CD4-positive, CD25-positive, alpha-beta regulatory T cell (primary cell): Measurements from ENCODE around the gene AIRE. TPM values are rescaled to one million over a fixed set of nuclear protein-coding genes. Genes with fewer than 3 reads are reported as not detected.

Experiments used
- ATAC-seq, 2 donors: fragments of 150-1000 bp; cut with Tn5 transposase; one replicate each; pipeline ENCODE4 v1.10.0; 2021; ENCODE audit warnings: low read depth in 2 of 2, moderate number of reproducible peaks in 2 of 2, moderate library complexity in 1 of 2
- DNase-seq, 3 donors: peaks; one replicate each; pipeline versions ENCODE4 v3.0.0 to v3.0.0-alpha.2; 2012 to 2022; ENCODE audit warnings: mixed read lengths in 1 of 3
- H3K27ac ChIP-seq: one replicate; pipeline ENCODE4 v1.7.0; 2013; ENCODE audit warnings: mild to moderate bottlenecking, low read length; ENCODE audit not compliant: insufficient read depth, poor library complexity, severe bottlenecking
- H3K27me3 ChIP-seq: one replicate; pipeline ENCODE4 v1.7.0; 2013; ENCODE audit warnings: low read length; ENCODE audit not compliant: control insufficient read depth, insufficient read depth
- H3K36me3 ChIP-seq: one replicate; pipeline ENCODE4 v1.7.0; 2013; ENCODE audit warnings: mild to moderate bottlenecking, low read length, moderate library complexity; ENCODE audit not compliant: control insufficient read depth, insufficient read depth
- H3K4me1 ChIP-seq: 2 replicates; pipeline ENCODE4 v1.7.0; 2013; ENCODE audit warnings: mild to moderate bottlenecking, low read length; ENCODE audit not compliant: insufficient read depth, control insufficient read depth, poor library complexity, severe bottlenecking
- H3K4me3 ChIP-seq: one replicate; pipeline ENCODE4 v1.7.0; 2013; ENCODE audit warnings: low read depth, mild to moderate bottlenecking, low read length, moderate library complexity
- H3K9me3 ChIP-seq, 2 experiments: 1 replicate in 1 of 2; 2 replicates in 1 of 2; pipeline ENCODE4 v1.7.0; 2013; ENCODE audit warnings: low read length in 2 of 2, mild to moderate bottlenecking in 1 of 2, moderate library complexity in 1 of 2; ENCODE audit not compliant: control insufficient read depth in 2 of 2
- H3K27ac Mint-ChIP-seq, 3 donors: one replicate each; pipeline ENCODE4 v1.8.0; 2020 to 2022; ENCODE audit warnings: mild to moderate bottlenecking in 3 of 3, mixed read lengths in 3 of 3, moderate library complexity in 2 of 3
- H3K27me3 Mint-ChIP-seq: one replicate; pipeline ENCODE4 v1.8.0; 2022; ENCODE audit warnings: mild to moderate bottlenecking, mixed read lengths
- H3K36me3 Mint-ChIP-seq: one replicate; pipeline ENCODE4 v1.8.0; 2020; ENCODE audit warnings: mixed read lengths
- H3K4me1 Mint-ChIP-seq, 4 donors: one replicate each; pipeline ENCODE4 v1.8.0; 2020 to 2022; ENCODE audit warnings: mixed read lengths in 4 of 4, mild to moderate bottlenecking in 1 of 4
- H3K4me3 Mint-ChIP-seq, 4 donors: one replicate each; pipeline ENCODE4 v1.8.0; 2020 to 2022; ENCODE audit warnings: mild to moderate bottlenecking in 4 of 4, mixed read lengths in 4 of 4, moderate library complexity in 3 of 4
- H3K9me3 Mint-ChIP-seq, 7 donors: one replicate each; pipeline ENCODE4 v1.8.0; 2020 to 2022; ENCODE audit warnings: mixed read lengths in 7 of 7, mild to moderate bottlenecking in 3 of 7, moderate library complexity in 2 of 7
- polyA plus RNA-seq, 4 donors: library from polyadenylated mRNA; unstranded; fragments of 300-500 nt; fragmentation: Illumina TruSeq; gene quantifications; one replicate each; pipeline ENCODE4 v1.2.3, GENCODE V29; 2021
- total RNA-seq: library from RNA; stranded (reverse); gene quantifications from one replicate; pipeline ENCODE4 v1.2.3, GENCODE V29; 2022

AIRE gene
- total and polyA plus RNA-seq, 5 donors from 2014 or later, result 0.07 to 2.0 (median 0.39) TPM

DNA sequence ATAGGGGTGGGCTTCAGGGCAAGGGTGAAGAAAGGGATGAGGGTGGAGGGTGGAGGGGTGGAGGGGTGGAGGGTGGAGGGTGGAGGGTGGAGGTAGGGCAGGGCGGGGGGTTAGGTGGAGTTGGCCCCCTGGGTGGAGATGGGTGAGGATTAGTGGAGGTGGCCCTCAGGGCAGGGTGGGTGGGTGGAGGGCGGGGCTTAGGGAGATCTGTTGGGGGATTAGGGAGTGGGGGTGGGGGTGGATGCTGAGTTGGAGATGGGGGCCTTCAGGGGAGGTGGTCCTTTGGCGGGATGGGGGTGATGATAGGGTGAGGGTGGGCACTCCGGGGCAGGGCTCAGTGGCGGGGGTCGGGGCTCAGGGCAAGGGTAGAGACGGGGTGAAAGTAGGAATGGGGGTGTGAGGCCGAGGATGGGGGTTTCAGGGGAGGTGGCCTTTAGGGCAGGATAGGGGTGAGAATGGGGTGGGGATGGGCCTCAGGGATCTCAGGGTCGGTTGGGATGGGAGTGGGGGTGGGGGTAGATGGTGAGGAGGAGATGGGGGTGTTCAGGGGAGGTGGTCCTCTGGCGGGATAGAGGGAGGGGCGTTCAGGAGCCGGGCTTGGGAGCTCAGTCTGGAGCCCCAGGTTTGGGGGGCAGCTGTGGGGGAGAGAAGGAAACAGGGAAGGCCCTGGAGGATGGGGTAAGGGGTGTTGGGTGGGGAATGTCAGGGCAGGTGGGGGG is 23.2 kb upstream of the AIRE start:
- no peak overlapping the region for H3K4me3 Mint-ChIP-seq
- no peaks in the 10 kb centered on the region for H3K4me1 Mint-ChIP-seq
- ATAC-seq (no peak), DNase-seq (no peak)
- Histone ChIP-seq H3K36me3 (no peaks in the 10 kb centered on the region), H3K27me3 (no peaks in the 10 kb centered on the region), H3K4me1 (no peaks in the 10 kb centered on the region), H3K4me3 (no peak overlapping the region), H3K27ac (no peak overlapping the region), H3K9me3 (no peaks in the 10 kb centered on the region)
- no peaks in the 10 kb centered on the region for H3K36me3 Mint-ChIP-seq
- no peaks in the 10 kb centered on the region for H3K27me3 Mint-ChIP-seq
- H3K27ac Mint-ChIP-seq, result no peak overlapping the region
- no peaks in the 10 kb centered on the region for H3K9me3 Mint-ChIP-seq

DNA sequence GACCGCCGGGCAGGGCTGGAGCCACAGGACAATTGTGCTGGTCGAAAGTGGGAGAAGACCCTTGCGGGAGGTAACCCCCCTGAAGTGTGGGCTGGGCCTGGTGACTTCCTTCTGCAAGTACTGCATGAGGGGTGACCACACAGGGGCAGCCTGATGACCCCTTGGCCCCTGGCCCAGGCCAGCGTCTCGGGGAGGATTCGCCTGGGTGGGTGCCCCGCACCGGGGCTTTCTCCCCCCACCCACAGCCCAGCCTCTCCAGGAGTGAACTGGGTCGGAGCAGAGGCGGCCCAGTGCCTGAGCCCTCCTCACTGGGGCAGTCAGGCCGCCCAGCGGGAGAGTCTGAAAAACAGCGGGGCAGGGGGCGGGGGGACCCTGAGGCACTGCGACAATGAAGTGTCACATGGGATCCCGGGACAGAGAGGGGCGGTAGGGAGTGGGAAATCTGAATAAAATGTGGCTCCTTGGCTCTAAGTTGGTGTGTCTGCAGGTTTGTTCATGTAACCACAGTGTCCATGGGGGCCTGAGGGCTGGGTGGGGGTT is 22.4 kb upstream of the AIRE start:
- no peaks in the 10 kb centered on the region for H3K4me1 ChIP-seq
- H3K9me3 ChIP-seq, result no peaks in the 10 kb centered on the region
- ATAC-seq, result no peak
- Mint-ChIP-seq H3K9me3 (no peaks in the 10 kb centered on the region), H3K27me3 (no peaks in the 10 kb centered on the region), H3K4me1 (peaks cover 0 to 2% (median 0%) of the 10 kb centered on the region in 4 donors), H3K27ac (no peak overlapping the region), H3K36me3 (no peaks in the 10 kb centered on the region), H3K4me3 (no peak overlapping the region)
- no peak overlapping the region for H3K27ac ChIP-seq
- no peak for DNase-seq
- H3K4me3 ChIP-seq, result no peak overlapping the region
- no peaks in the 10 kb centered on the region for H3K27me3 ChIP-seq
- H3K36me3 ChIP-seq, result no peaks in the 10 kb centered on the region

DNA sequence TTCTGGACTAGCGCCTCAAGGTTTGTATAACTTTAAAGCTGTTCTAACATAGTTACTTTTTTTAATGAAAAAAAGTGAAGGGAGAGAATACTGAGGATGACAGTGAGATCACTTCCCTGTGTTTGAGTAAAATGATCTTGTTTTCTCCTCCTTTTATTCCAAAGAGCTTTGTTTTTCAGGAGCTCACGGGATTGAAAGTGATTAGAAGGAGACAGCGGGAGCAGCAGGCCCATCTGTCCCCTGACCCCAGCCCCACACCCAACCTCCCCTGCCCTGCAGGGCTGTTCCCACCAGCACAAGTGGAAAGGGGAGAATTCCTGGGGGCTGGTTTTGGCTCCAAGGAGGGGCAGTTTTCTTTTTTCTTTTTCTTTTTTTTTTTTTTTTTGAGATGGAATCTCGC is 21.9 kb upstream of the AIRE start:
- Histone ChIP-seq H3K36me3 (no peaks in the 10 kb centered on the region), H3K9me3 (no peaks in the 10 kb centered on the region), H3K4me1 (no peaks in the 10 kb centered on the region), H3K27me3 (no peaks in the 10 kb centered on the region), H3K27ac (no peak overlapping the region), H3K4me3 (no peak overlapping the region)
- no peak overlapping the region for H3K27ac Mint-ChIP-seq
- no peak for ATAC-seq
- peaks cover 0 to 5% (median 0%) of the 10 kb centered on the region in 4 donors for H3K4me1 Mint-ChIP-seq
- DNase-seq, result no peak
- no peaks in the 10 kb centered on the region for H3K36me3 Mint-ChIP-seq
- no peaks in the 10 kb centered on the region for H3K9me3 Mint-ChIP-seq
- no peak overlapping the region for H3K4me3 Mint-ChIP-seq
- no peaks in the 10 kb centered on the region for H3K27me3 Mint-ChIP-seq

DNA sequence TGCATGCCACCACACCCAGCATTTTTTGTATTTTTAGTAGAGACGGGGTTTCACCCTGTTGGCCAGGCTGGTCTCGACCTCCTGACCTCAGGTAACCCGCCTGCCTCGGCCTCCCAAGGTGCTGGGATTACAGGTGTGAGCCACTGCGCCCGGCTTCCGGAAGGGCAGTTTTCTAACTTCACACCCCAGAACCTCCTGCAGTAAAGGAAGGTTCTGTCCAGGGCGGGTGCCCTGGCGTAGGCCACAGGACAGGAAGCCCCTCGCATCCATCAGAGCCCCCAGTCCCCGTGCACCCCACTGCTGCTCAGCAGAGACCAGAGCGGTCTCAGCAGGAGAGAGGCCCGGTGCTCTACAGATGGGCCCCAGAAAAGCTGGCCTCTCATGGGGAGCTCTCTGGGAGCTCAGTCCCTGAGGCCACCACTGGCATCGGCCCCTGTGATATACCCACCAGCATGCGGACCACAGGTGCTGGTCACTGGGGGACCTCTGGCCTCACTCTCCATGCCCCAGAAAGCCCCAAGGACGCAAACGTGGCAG is 19.9 kb upstream of the AIRE start:
- no peak overlapping the region for H3K4me3 ChIP-seq

DNA sequence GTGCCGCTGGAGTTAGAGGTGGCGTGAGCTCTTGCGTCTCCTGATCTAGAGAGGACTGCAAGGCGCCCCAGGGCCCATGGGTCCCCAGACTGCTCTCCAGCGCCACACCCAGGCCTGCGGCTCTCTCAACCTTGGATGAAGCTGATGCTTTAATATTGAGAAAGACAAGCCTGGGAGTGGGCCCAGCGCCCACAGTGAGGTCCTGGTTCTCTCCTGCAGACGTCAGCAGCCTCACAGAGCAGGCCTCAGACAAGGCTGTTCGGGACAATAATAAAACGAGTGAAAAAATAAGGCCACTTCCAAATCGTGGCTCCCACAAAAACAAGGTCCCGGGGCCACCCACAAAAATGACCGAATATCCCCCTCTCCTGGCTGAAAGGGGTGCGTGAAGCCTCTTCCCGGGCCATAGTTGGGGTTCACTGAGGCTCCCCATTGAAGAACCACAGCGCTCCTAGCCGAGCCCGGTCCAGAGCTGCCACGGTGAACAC is 18.0 kb upstream of the AIRE start:
- Histone ChIP-seq H3K4me3 (no peak overlapping the region), H3K4me1 (no peaks in the 10 kb centered on the region), H3K9me3 (no peaks in the 10 kb centered on the region), H3K36me3 (no peaks in the 10 kb centered on the region), H3K27me3 (no peaks in the 10 kb centered on the region), H3K27ac (no peak overlapping the region)
- H3K4me3 Mint-ChIP-seq, result no peak overlapping the region
- peak; percentile 50 to 52 for ATAC-seq
- DNase-seq, result peak in 2 of 3 donors; percentile 26 to 33
- H3K27me3 Mint-ChIP-seq, result no peaks in the 10 kb centered on the region
- H3K36me3 Mint-ChIP-seq, result no peaks in the 10 kb centered on the region
- H3K9me3 Mint-ChIP-seq, result no peaks in the 10 kb centered on the region
- H3K4me1 Mint-ChIP-seq, result peaks cover 0 to 5% (median 0%) of the 10 kb centered on the region in 4 donors
- peak overlapping the region in 1 of 3 donors; percentile 4 for H3K27ac Mint-ChIP-seq

More for the DNA sequence above, 19.9 kb upstream of the AIRE start:
- ATAC-seq, result no peak
- Mint-ChIP-seq H3K4me3 (no peak overlapping the region), H3K27me3 (no peaks in the 10 kb centered on the region), H3K9me3 (no peaks in the 10 kb centered on the region), H3K27ac (no peak overlapping the region), H3K36me3 (no peaks in the 10 kb centered on the region), H3K4me1 (peaks cover 0 to 5% (median 0%) of the 10 kb centered on the region in 4 donors)
- no peaks in the 10 kb centered on the region for H3K36me3 ChIP-seq
- H3K4me1 ChIP-seq, result no peaks in the 10 kb centered on the region
- DNase-seq, result no peak
- H3K27ac ChIP-seq, result no peak overlapping the region
- H3K27me3 ChIP-seq, result no peaks in the 10 kb centered on the region
- no peaks in the 10 kb centered on the region for H3K9me3 ChIP-seq

DNA sequence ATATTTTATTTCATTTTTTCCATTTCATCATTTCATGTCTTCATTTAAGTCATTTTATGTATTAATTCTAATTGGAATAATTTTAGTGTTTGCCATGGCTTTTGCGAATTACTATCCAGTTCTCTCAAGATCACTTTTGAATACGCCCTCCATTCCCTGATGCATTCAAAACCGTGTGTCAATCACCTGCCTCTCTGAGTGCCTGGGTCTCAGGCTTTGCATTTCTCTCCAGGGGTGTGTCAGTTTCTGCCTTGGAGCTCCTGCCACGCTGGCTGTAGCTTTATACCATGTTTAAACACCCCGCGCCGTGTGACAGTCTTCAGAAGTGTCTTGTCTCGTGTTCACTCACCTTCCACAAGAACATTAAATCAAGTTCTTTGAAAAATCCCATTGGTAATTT is 16.6 kb upstream of the AIRE start:
- Histone ChIP-seq H3K4me1 (no peaks in the 10 kb centered on the region), H3K27ac (no peak overlapping the region), H3K27me3 (no peaks in the 10 kb centered on the region), H3K4me3 (no peak overlapping the region), H3K36me3 (no peaks in the 10 kb centered on the region), H3K9me3 (no peaks in the 10 kb centered on the region)
- no peak for ATAC-seq
- Mint-ChIP-seq H3K27ac (peak overlapping the region in 1 of 3 donors; percentile 4), H3K36me3 (no peaks in the 10 kb centered on the region), H3K9me3 (no peaks in the 10 kb centered on the region), H3K27me3 (no peaks in the 10 kb centered on the region), H3K4me1 (peaks cover 0 to 5% (median 0%) of the 10 kb centered on the region in 4 donors), H3K4me3 (no peak overlapping the region)
- no peak for DNase-seq

DNA sequence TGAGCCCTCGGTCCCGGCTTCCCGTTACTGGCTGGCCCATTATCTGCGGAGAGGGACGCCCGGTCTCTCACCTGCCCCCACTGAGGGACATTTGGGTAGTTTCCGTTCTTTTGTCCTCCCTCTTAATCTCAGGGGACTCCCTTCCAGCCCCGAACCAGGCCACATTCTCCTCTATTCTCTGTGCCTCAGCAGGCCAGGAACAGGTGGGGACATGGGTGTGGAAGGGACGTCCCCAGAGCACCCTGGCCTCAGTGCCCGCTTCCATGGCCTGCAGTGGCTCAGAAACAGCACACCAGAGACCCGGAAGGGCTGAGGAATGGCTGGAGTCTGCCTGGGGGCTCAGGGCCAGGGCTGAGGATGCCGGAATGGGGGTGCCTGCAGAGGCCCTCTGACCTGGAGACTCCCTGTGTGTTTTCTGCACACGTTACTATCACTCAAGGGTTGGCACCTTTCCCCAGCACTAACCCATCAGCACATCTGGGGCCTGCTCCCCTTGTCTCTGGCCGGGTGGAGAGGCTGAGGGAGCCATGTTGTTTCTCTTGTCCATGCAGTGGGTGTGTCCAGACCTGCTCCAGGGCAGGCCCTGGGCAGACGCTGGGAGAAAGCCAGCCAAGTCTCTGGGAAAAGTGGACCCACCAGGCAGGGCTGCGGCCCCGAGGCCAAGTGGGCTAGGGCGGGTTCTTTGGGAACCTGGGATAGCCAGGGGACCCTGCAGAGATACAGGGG is 14.0 kb upstream of the AIRE start:
- Mint-ChIP-seq H3K27ac (no peak overlapping the region), H3K4me1 (peaks cover 0 to 5% (median 0%) of the 10 kb centered on the region in 4 donors), H3K4me3 (no peak overlapping the region), H3K27me3 (peaks cover 8% of the 10 kb centered on the region), H3K36me3 (no peaks in the 10 kb centered on the region), H3K9me3 (no peaks in the 10 kb centered on the region)
- Histone ChIP-seq H3K36me3 (no peaks in the 10 kb centered on the region), H3K9me3 (no peaks in the 10 kb centered on the region), H3K4me3 (no peak overlapping the region), H3K27me3 (no peaks in the 10 kb centered on the region), H3K27ac (no peak overlapping the region), H3K4me1 (no peaks in the 10 kb centered on the region)
- no peak for DNase-seq
- ATAC-seq, result no peak
